SK-N-MC (cell line): ENCODE results near the gene SH3RF3.

ENCODE experiments used
- EZH2 ChIP-seq: fragments of 200-600 bp; sonication (generic); IDR thresholded peaks from one replicate; pipeline ENCODE4 v1.6.1; 2017; ENCODE audit warnings: antibody characterized with exemption
- FOXP2 ChIP-seq: optimal IDR thresholded peaks from 2 replicates; pipeline ENCODE3; 2011; ENCODE audit warnings: mild to moderate bottlenecking, moderate library complexity; ENCODE audit not compliant: insufficient read depth; ENCODE audit errors: extremely low read length, control extremely low read depth
- POLR2AphosphoS5 ChIP-seq: IDR thresholded peaks from 2 replicates; pipeline ENCODE4 v1.6.1; 2012; ENCODE audit warnings: mild to moderate bottlenecking, low read depth, low read length, borderline replicate concordance

- TF ChIP-seq POLR2AphosphoS5 = no peak
- no peak for TF ChIP-seq EZH2
- no peak for TF ChIP-seq FOXP2
These were observed 43.6 kb downstream of the SH3RF3 start for GRCh38 chr2:109172556-109173105.
